Upper lobe of left lung (tissue), 6 donors: ENCODE results near the gene N4BP2. TPM values are rescaled to one million over a fixed set of nuclear protein-coding genes. Genes with fewer than 3 reads are reported as not detected.

Experiments used
- ATAC-seq, 2 donors: fragments of 200-7000 bp; cut with Tn5 transposase; one replicate each; pipeline ENCODE4 v1.9.1; 2022; ENCODE audit warnings: mild to moderate bottlenecking in 2 of 2, moderate library complexity in 2 of 2; ENCODE audit not compliant: low FRiP score in 2 of 2
- DNase-seq, 2 donors: peaks; one replicate each; pipeline ENCODE4 v3.0.0-alpha.2; 2019 to 2020
- H3K27ac ChIP-seq, 4 donors: fragments of 200-600 bp; sonication (generic); one replicate each; pipeline ENCODE4 v1.5.1; 2016 to 2019
- H3K27me3 ChIP-seq, 4 donors: fragments of 200-600 bp; sonication (generic); one replicate each; pipeline ENCODE4 v1.5.1; 2017 to 2019
- H3K36me3 ChIP-seq, 4 donors: fragments of 200-600 bp; sonication (generic); one replicate each; pipeline ENCODE4 v1.5.1; 2016 to 2019
- H3K4me1 ChIP-seq, 4 donors: fragments of 200-600 bp; sonication (generic); one replicate each; pipeline ENCODE4 v1.5.1; 2018 to 2019
- H3K4me3 ChIP-seq, 4 donors: fragments of 200-600 bp; sonication (generic); one replicate each; pipeline ENCODE4 v1.5.1; 2017 to 2019; ENCODE audit warnings: mild to moderate bottlenecking in 2 of 4, moderate library complexity in 1 of 4
- H3K9me3 ChIP-seq, 4 donors: fragments of 200-600 bp; sonication (generic); one replicate each; pipeline ENCODE4 v1.5.1; 2018 to 2019
- CTCF ChIP-seq, 6 experiments: fragments of 450-650 bp in 4 of 6; fragments of 200-600 bp in 2 of 6; sonication (generic) in 2 of 6; IDR thresholded peaks; one replicate each; pipeline ENCODE4 v1.5.1; 2016 to 2019; ENCODE audit warnings: antibody characterized with exemption in 6 of 6
- EP300 ChIP-seq, 4 donors: sonication (generic); formaldehyde crosslinking; IDR thresholded peaks; one replicate each; pipeline ENCODE4 v1.5.1; 2017; ENCODE audit warnings: antibody characterized with exemption in 4 of 4, control low read depth in 2 of 4
- POLR2A ChIP-seq, 4 donors: fragments of 450-650 bp; IDR thresholded peaks; one replicate each; pipeline ENCODE4 v1.5.1; 2016 to 2017; ENCODE audit warnings: antibody characterized with exemption in 4 of 4, mild to moderate bottlenecking in 2 of 4
- POLR2AphosphoS5 ChIP-seq, 2 donors: sonication (generic); formaldehyde crosslinking; IDR thresholded peaks; one replicate each; pipeline ENCODE4 v1.5.1; 2017; ENCODE audit warnings: antibody characterized with exemption in 2 of 2
- WGBS, 2 donors: methylation state at CpG; one replicate each; pipeline ENCODE4 v1.1.5; 2017 to 2018; 5-methylcytosine and 5-hydroxymethylcytosine counted together
- total RNA-seq, 6 donors: library from RNA; depleted of rRNA in 4 of 6; stranded (reverse); fragments of >200 nt in 4 of 6; gene quantifications; one replicate each; pipeline versions ENCODE4 v1.1.0 to v1.2.1, GENCODE V29; 2016 to 2021
- donor health status: DM: no; HTN: no; CAD: no; lungs with moderate emphysema.
- donor health status: DM: no; HTN: yes; CAD: no; lungs with severe emphysema.

N4BP2 gene
- total RNA-seq, 6 donors from 2014 or later = 7.1 to 29.3 (median 9.1) TPM

DNA sequence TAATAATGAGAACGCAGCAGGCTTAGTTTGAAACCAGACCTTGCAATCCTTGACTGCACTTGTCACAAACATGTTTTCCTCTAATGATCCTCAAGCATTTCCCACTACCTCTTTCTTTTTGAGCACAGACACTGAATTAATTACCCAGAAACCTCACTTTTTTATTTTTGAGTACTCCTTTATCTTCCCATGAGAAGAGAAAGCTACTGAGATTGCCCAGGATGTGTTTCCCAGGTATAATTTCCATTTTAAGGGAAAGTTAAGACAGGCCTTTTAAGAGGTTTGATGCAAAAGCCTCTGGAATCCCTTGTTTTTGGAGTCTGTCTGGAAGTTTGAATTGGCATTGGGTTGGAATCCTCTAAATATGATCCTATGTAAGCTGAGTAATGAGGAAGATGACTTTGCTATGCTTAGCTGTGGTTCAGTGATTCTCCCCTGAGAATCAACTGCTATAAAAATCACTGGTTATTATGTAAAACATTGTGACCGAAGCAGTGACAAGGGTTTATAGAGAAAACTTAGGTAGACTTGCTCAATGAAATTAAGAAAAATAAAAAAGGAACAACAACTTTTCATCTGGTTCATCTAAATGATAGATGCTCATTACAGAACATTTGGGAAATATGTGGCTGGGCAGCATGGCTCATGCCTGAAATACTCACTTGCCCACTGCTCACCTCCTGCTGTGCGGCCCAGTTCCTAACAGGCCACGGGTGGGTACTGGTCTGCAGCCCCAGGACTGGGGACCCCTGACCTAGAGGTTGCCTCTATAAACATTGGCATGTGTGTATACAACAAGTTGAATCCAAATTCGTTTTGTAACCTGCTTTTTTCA is 129.4 kb downstream of the N4BP2 start:
- H3K4me1 ChIP-seq = peaks cover 0 to 3% (median 0%) of the 10 kb centered on the region in 4 donors
- no peaks in the 10 kb centered on the region for H3K9me3 ChIP-seq
- H3K27ac ChIP-seq = no peak overlapping the region
- TF ChIP-seq CTCF (IDR thresholded peaks at IDR 0.05) = no peak
- TF ChIP-seq EP300 (IDR thresholded peaks at IDR 0.05) = no peak
- H3K27me3 ChIP-seq = no peaks in the 10 kb centered on the region
- ATAC-seq = no peak
- no peak for DNase-seq
- 78 to 83% methylated on average over 5 of the region's 5 CpGs for WGBS, 2 donors
- H3K36me3 ChIP-seq = no peaks in the 10 kb centered on the region
- H3K4me3 ChIP-seq = no peak overlapping the region

- no peak overlapping the region for H3K27ac ChIP-seq
- no peak for DNase-seq
- no peaks in the 10 kb centered on the region for H3K36me3 ChIP-seq
- no peak for TF ChIP-seq CTCF (IDR thresholded peaks at IDR 0.05)
- no peak for TF ChIP-seq POLR2A (IDR thresholded peaks at IDR 0.05)
- H3K9me3 ChIP-seq = no peaks in the 10 kb centered on the region
- H3K4me1 ChIP-seq = peaks cover 0 to 5% (median 0%) of the 10 kb centered on the region in 4 donors
- H3K27me3 ChIP-seq = no peaks in the 10 kb centered on the region
- no peak overlapping the region for H3K4me3 ChIP-seq
- 92% methylated on average over 1 of the region's 1 CpG for WGBS, 2 donors
- ATAC-seq = no peak
These were observed 130.0 kb downstream of the N4BP2 start for GRCh38 chr4:40186665-40187014.

GRCh38 chr4:40187386-40187906 is 130.8 kb downstream of the N4BP2 start:
- H3K27ac ChIP-seq = no peak overlapping the region
- 86 to 95% methylated on average over 4 of the region's 4 CpGs for WGBS, 2 donors
- no peaks in the 10 kb centered on the region for H3K27me3 ChIP-seq
- no peak for DNase-seq
- peaks cover 0 to 5% (median 0%) of the 10 kb centered on the region in 4 donors for H3K4me1 ChIP-seq
- no peaks in the 10 kb centered on the region for H3K9me3 ChIP-seq
- H3K36me3 ChIP-seq = no peaks in the 10 kb centered on the region
- no peak for TF ChIP-seq EP300 (IDR thresholded peaks at IDR 0.05)
- no peak for TF ChIP-seq POLR2A (IDR thresholded peaks at IDR 0.05)
- no peak for TF ChIP-seq POLR2AphosphoS5 (IDR thresholded peaks at IDR 0.05)
- TF ChIP-seq CTCF (IDR thresholded peaks at IDR 0.05) = no peak
- H3K4me3 ChIP-seq = no peak overlapping the region
- ATAC-seq = no peak

GRCh38 chr4:40190019-40190418 is 133.4 kb downstream of the N4BP2 start:
- TF ChIP-seq EP300 (IDR thresholded peaks at IDR 0.05) = no peak
- TF ChIP-seq POLR2A (IDR thresholded peaks at IDR 0.05) = no peak
- TF ChIP-seq CTCF (IDR thresholded peaks at IDR 0.05) = no peak
- TF ChIP-seq POLR2AphosphoS5 (IDR thresholded peaks at IDR 0.05) = no peak
- Histone ChIP-seq H3K36me3 (no peaks in the 10 kb centered on the region), H3K4me3 (no peak overlapping the region), H3K9me3 (no peaks in the 10 kb centered on the region), H3K27me3 (no peaks in the 10 kb centered on the region), H3K27ac (no peak overlapping the region), H3K4me1 (peaks cover 0 to 5% (median 0%) of the 10 kb centered on the region in 4 donors)
- no peak for DNase-seq
- no peak for ATAC-seq
- 34 to 57% methylated on average over 5 of the region's 5 CpGs for WGBS, 2 donors

- no peak for DNase-seq
- no peaks in the 10 kb centered on the region for H3K9me3 ChIP-seq
- ATAC-seq = no peak
- no peak overlapping the region for H3K4me3 ChIP-seq
- H3K27ac ChIP-seq = no peak overlapping the region
- peaks cover 0 to 5% (median 0%) of the 10 kb centered on the region in 4 donors for H3K4me1 ChIP-seq
- 81 to 84% methylated on average over 5 of the region's 5 CpGs for WGBS, 2 donors
- H3K36me3 ChIP-seq = no peaks in the 10 kb centered on the region
- no peak for TF ChIP-seq POLR2A (IDR thresholded peaks at IDR 0.05)
- no peak for TF ChIP-seq CTCF (IDR thresholded peaks at IDR 0.05)
- TF ChIP-seq POLR2AphosphoS5 (IDR thresholded peaks at IDR 0.05) = no peak
- no peak for TF ChIP-seq EP300 (IDR thresholded peaks at IDR 0.05)
- no peaks in the 10 kb centered on the region for H3K27me3 ChIP-seq
These were observed 133.8 kb downstream of the N4BP2 start for GRCh38 chr4:40190465-40190864.
